VCaP (cell line): ENCODE results near the gene TPI1.

Experiments
- H3K27ac ChIP-seq: fragments of 450-650 bp; 2 replicates; pipeline ENCODE4 v1.5.1; 2017
- CTCF ChIP-seq: fragments of 450-650 bp; conservative IDR thresholded peaks from 2 replicates; pipeline ENCODE4 v1.5.1; 2017; ENCODE audit warnings: mild to moderate bottlenecking, moderate library complexity

The TPI1 gene

GRCh38 chr12:6843118-6843902, 24.0 kb upstream of the TPI1 start:
- 0 out of 2 replicates have a peak, but pooled peaks have one; percentile 11 for TF ChIP-seq CTCF
- H3K27ac ChIP-seq = no peak overlapping the region

GRCh38 chr12:6845395-6845794, 21.9 kb upstream of the TPI1 start:
- TF ChIP-seq CTCF = no peak
- no peak overlapping the region for H3K27ac ChIP-seq

- H3K27ac ChIP-seq = no peak overlapping the region
- no peak for TF ChIP-seq CTCF
Observed at GRCh38 chr12:6846316-6846869, 20.9 kb upstream of the TPI1 start.

DNA sequence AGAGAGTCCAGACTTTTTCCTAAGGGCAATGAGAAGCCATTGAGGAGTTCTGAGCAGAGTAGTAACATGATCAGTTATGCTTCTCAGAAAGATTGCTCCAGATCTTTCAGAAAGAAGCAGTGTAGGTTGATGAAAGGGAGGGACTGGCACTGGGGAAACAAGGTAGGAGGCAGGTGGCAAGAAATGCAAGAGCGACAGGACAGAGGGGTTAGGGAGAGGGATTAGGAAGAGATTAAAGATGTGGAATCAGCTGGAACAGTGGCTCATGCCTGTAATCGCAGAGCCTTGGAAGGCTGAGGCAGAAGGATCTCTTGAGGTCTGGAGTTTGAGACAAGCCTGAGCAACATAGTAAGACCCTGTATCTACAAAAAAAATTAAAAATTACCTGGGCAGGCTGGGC, 19.7 kb upstream of the TPI1 start:
- no peak overlapping the region for H3K27ac ChIP-seq

DNA sequence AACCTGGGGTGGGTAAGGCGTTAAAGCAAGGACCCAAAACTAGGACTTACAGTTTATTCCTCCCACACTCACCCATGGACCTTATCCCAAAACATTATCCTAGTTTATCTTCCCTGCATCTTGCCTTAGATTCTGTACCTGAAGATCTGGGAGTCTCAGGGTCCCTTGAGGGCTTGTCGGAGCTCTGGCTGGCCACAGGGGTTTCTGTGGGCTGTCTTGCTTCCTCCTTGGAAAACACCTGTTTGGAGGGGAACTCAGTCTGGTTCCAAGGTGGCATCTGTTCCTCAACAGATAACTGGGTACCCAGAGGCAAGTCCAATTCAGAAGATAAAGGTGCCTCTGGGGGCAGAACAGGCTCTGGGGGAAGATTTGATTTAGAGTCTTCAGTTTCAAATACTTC, 17.9 kb upstream of the TPI1 start:
- no peak overlapping the region for H3K27ac ChIP-seq
- TF ChIP-seq CTCF = no peak

More for the DNA sequence above, 19.7 kb upstream of the TPI1 start:
- no peak for TF ChIP-seq CTCF

DNA sequence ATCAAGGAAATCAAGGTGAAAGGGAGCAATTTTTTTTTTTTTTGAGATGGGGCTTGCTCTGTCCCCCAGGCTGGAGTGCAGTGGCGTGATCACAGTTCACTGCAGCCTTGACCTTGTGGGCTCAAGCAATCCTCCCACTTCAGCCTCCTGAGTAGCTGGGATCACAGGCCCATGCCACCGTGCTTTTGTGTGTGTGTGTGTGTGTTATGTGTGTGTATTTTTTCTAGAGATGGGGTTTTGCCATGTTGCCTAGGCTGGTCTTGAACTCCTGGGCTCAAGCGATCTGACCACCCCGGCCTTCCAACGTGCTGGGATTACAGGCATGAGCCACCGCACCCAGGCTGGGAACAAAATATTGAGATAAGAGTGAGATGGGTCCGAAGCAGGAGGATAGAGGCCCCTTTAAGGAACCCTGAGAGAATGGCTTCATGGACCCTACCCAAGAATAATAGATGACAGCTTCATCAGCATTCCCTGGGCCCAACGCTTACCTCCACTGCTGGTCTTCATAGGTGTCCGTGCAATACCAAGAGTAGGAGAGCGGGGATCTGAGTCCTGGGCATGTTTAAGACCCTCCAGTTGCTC, 17.3 kb upstream of the TPI1 start:
- peak overlapping the region; percentile 87; the same call in 1 of the 2 replicates for H3K27ac ChIP-seq
- no peak for TF ChIP-seq CTCF

- H3K27ac ChIP-seq = peak overlapping the region; percentile 87
- TF ChIP-seq CTCF = no peak
Observed at GRCh38 chr12:6850796-6851152, 16.6 kb upstream of the TPI1 start.
